ENCODE results near the gene TACO1. TPM values are rescaled to one million over a fixed set of nuclear protein-coding genes. Genes with fewer than 3 reads are reported as not detected.
A peak's percentile ranks its signal among the peaks of the same experiment; 100 is the strongest.

Gene TACO1
- polyA plus RNA-seq, 3 donors from 2014 or later, result 10.9 to 19.9 (median 19.6) TPM

GRCh38 chr17:63613663-63614062 is 13.0 kb downstream of the TACO1 start:
- H3K36me3 Mint-ChIP-seq, result peaks cover 0 to 11% (median 0%) of the 10 kb centered on the region in 3 donors
- no peak overlapping the region for H3K27ac Mint-ChIP-seq
- no peak overlapping the region for H3K4me3 Mint-ChIP-seq
- H3K9me3 Mint-ChIP-seq, result no peaks in the 10 kb centered on the region
- DNase-seq, result no peak
- H3K4me1 Mint-ChIP-seq, result no peaks in the 10 kb centered on the region
- peaks cover 0 to 2% (median 1%) of the 10 kb centered on the region in 3 donors for H3K27me3 Mint-ChIP-seq (ENCODE audit: low read depth in 3 of 3)

DNA sequence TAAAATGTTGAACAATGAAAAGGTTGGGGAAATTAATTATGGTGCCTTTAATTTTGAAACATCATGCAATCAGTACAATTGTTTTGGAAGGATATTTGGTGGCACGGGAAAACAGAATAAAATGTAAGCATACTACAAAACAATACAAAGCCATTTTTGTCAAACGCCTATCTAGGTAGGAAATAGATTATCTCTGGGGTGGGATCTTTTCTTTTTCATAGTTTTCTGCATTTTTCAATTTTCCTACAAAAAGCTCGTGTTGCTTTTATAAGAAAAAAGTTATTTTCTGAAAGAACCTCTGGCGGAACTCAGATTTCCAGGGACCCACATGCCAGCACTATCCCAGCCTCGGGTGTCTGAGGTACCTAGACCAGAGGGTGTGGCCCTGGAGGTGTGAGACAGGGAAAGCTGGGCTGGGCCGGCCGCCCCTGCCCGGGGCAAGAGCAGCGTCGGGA is 20.6 kb downstream of the TACO1 start:
- Mint-ChIP-seq H3K4me3 (peak overlapping the region; percentile 81 to 95 (median 91)), H3K36me3 (no peaks in the 10 kb centered on the region), H3K27ac (peak overlapping the region; percentile 52 to 85 (median 81)), H3K27me3 (ENCODE audit: low read depth in 3 of 3) (peaks cover 4 to 6% (median 6%) of the 10 kb centered on the region in 3 donors), H3K4me1 (peaks cover 37 to 40% of the 10 kb centered on the region in 2 donors), H3K9me3 (no peaks in the 10 kb centered on the region)
- DNase-seq, result no peak

DNA sequence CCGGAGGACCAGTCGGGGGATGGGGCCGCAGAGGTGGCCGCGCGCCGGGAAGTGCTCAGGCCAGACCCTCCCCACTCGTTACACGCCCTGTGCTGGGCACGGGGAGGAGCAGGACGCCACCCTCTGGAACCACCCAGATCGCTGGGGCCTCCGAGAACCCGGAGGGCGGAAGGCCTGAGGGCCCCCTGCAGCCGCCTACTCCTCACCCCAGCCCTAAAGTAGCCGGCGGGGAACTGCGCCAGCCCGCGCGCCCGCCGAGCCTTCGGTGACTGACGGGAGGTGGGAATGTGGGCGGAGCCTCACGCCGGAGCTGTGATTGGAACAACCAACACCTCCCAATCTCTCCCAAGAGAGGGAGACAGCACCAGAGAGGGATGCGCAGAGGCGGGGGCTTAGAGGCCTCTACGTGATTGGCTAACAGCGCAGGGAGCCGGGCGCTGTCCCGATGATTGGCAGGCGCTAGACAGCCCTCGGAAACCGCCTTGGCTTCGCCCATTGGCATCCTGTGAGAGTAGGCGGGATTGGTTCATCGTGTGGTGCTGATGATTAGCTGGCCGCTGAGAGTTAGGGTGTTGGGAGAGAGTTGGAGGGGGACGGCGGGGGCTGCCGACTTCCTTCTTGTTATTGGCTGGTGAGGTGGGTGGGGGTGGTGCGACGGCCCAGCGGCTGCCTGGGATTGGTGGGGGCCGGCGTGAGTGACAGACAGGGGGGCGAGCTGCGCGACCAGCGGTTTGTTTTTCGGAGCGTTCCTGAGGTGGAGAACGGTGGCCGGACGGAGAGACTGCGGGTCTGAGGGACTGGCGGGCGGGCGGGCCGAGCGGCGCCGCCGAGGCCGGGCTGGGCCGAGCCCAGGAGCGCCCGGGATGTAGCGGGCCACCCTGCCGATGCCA is 21.2 kb downstream of the TACO1 start, which contains the start of gene MAP3K3:
Gene MAP3K3, plus strand, starts transcription at position 734 of the 890 bp plus-strand sequence. CDS start 343 bp downstream, outside the sequence.
- Mint-ChIP-seq H3K36me3 (no peaks in the 10 kb centered on the region), H3K4me1 (peaks cover 44 to 47% of the 10 kb centered on the region in 2 donors), H3K9me3 (no peaks in the 10 kb centered on the region), H3K27ac (peak within 1 kb of the TSS; percentile 81 to 95 (median 92)), H3K27me3 (ENCODE audit: low read depth in 3 of 3) (peaks cover 4 to 6% (median 6%) of the 10 kb centered on the region in 3 donors), H3K4me3 (peak within 1 kb of the TSS; percentile 95 to 96 (median 96))
- DNase-seq, result peak; percentile 98

GRCh38 chr17:63622574-63623390 is 22.1 kb downstream of the TACO1 start:
- peaks cover 48 to 52% of the 10 kb centered on the region in 2 donors for H3K4me1 Mint-ChIP-seq
- H3K27me3 Mint-ChIP-seq (ENCODE audit: low read depth in 3 of 3), result peaks cover 3 to 6% (median 4%) of the 10 kb centered on the region in 3 donors
- H3K9me3 Mint-ChIP-seq, result no peaks in the 10 kb centered on the region
- peak overlapping the region; percentile 95 to 96 (median 96) for H3K4me3 Mint-ChIP-seq
- H3K27ac Mint-ChIP-seq, result peak overlapping the region; percentile 77 to 92 (median 88)
- peak; percentile 34 to 63 (median 53) for DNase-seq
- H3K36me3 Mint-ChIP-seq, result no peaks in the 10 kb centered on the region

GRCh38 chr17:63623786-63624530 is 23.3 kb downstream of the TACO1 start:
- peaks cover 49 to 52% of the 10 kb centered on the region in 2 donors for H3K4me1 Mint-ChIP-seq
- peak overlapping the region; percentile 95 to 96 (median 96) for H3K4me3 Mint-ChIP-seq
- no peaks in the 10 kb centered on the region for H3K9me3 Mint-ChIP-seq
- no peak for DNase-seq
- H3K27me3 Mint-ChIP-seq (ENCODE audit: low read depth in 3 of 3), result peaks cover 3 to 6% (median 4%) of the 10 kb centered on the region in 3 donors
- no peaks in the 10 kb centered on the region for H3K36me3 Mint-ChIP-seq
- H3K27ac Mint-ChIP-seq, result peak overlapping the region; percentile 77 to 92 (median 88)

DNA sequence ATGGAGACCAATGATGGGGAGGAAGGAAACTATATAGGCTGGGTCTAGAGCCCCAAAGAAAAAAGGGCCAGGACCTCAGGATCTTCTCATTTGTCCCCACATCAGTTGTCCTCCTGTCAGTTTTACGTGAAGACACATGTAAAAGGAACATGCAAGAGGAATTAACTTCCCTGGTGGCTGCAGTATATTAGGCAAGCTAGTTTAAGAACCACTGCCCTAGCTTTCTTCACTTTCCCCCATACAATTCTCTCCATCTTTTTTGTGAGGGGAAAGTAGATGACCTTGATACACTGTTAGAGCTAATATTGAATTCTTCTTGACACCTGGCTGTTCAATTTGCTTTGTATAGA is 23.8 kb downstream of the TACO1 start:
- H3K27ac Mint-ChIP-seq, result peak overlapping the region in 2 of 6 donors; percentile 16 to 25
- no peaks in the 10 kb centered on the region for H3K36me3 Mint-ChIP-seq
- peaks cover 3 to 6% (median 4%) of the 10 kb centered on the region in 3 donors for H3K27me3 Mint-ChIP-seq (ENCODE audit: low read depth in 3 of 3)
- no peaks in the 10 kb centered on the region for H3K9me3 Mint-ChIP-seq
- H3K4me1 Mint-ChIP-seq, result peaks cover 49 to 52% of the 10 kb centered on the region in 2 donors
- peak overlapping the region; percentile 58 to 96 (median 95) for H3K4me3 Mint-ChIP-seq
- no peak for DNase-seq

GRCh38 chr17:63626551-63627180 is 26.0 kb downstream of the TACO1 start:
- Mint-ChIP-seq H3K27me3 (ENCODE audit: low read depth in 3 of 3) (peaks cover 3 to 4% (median 4%) of the 10 kb centered on the region in 3 donors), H3K4me1 (peaks cover 48 to 49% of the 10 kb centered on the region in 2 donors), H3K36me3 (no peaks in the 10 kb centered on the region), H3K27ac (no peak overlapping the region), H3K4me3 (no peak overlapping the region), H3K9me3 (no peaks in the 10 kb centered on the region)
- DNase-seq, result no peak

DNA sequence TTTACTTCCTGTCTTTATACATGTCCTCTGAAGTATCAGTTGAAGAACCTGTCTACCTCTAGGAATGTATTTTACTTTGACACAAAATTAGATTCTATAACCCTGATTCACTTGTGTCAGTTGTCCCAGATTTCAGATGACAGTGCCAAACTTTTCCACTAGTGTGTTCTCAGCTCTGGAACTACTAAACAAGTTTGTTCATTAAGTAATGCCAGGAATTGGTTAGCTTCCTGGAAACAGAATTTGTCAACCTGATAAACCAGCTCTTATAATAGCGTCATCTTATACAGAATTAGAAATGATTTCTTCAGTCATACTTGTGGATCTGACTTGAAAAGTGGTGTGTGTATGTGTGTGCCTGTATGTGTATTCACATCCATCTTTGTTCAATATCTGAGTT is 28.9 kb downstream of the TACO1 start:
- Mint-ChIP-seq H3K27ac (no peak overlapping the region), H3K36me3 (peaks cover 0 to 12% (median 5%) of the 10 kb centered on the region in 3 donors), H3K27me3 (ENCODE audit: low read depth in 3 of 3) (no peaks in the 10 kb centered on the region), H3K4me1 (peaks cover 43 to 51% of the 10 kb centered on the region in 2 donors), H3K4me3 (no peak overlapping the region), H3K9me3 (no peaks in the 10 kb centered on the region)
- no peak for DNase-seq

GRCh38 chr17:63631062-63631461 is 30.4 kb downstream of the TACO1 start:
- Mint-ChIP-seq H3K4me1 (peaks cover 34 to 41% of the 10 kb centered on the region in 2 donors), H3K9me3 (no peaks in the 10 kb centered on the region), H3K27ac (peak overlapping the region in 2 of 6 donors; percentile 18 to 33), H3K4me3 (no peak overlapping the region), H3K27me3 (ENCODE audit: low read depth in 3 of 3) (no peaks in the 10 kb centered on the region), H3K36me3 (peaks cover 5 to 12% (median 8%) of the 10 kb centered on the region in 3 donors)
- no peak for DNase-seq

- Mint-ChIP-seq H3K9me3 (no peaks in the 10 kb centered on the region), H3K4me1 (peaks cover 28 to 35% of the 10 kb centered on the region in 2 donors), H3K4me3 (no peak overlapping the region), H3K27me3 (ENCODE audit: low read depth in 3 of 3) (no peaks in the 10 kb centered on the region), H3K27ac (no peak overlapping the region), H3K36me3 (peaks cover 8 to 15% (median 11%) of the 10 kb centered on the region in 3 donors)
- no peak for DNase-seq
These were observed 30.9 kb downstream of the TACO1 start for GRCh38 chr17:63631626-63632025.

DNA sequence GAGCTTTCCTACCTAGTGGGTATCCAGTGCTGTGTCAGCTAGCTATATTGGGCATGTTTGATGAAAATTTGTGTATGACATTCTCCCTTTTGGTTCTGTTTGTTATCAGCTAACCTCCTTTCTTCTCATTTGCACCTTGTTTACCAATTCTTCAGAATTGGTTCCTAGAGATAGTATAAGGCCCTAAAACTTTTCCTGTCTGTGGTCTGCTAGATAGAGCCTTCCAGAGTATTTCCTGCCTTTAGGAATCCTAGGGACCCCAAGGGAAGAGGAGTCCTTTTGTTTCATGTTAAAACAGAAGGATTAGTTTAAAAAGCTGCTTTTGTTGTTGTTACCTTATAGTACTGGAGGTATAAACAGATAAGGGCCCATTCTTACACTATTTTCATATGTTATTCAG is 33.0 kb downstream of the TACO1 start:
- no peak for DNase-seq
- Mint-ChIP-seq H3K27ac (peak overlapping the region in 2 of 6 donors; percentile 28 to 49), H3K4me1 (peaks cover 22 to 26% of the 10 kb centered on the region in 2 donors), H3K4me3 (no peak overlapping the region), H3K36me3 (peaks cover 8 to 19% (median 14%) of the 10 kb centered on the region in 3 donors), H3K9me3 (no peaks in the 10 kb centered on the region), H3K27me3 (ENCODE audit: low read depth in 3 of 3) (no peaks in the 10 kb centered on the region)

GRCh38 chr17:63634163-63634562 is 33.5 kb downstream of the TACO1 start:
- Mint-ChIP-seq H3K4me1 (peaks cover 22 to 26% of the 10 kb centered on the region in 2 donors), H3K4me3 (no peak overlapping the region), H3K36me3 (peaks cover 11 to 19% (median 14%) of the 10 kb centered on the region in 3 donors), H3K9me3 (no peaks in the 10 kb centered on the region), H3K27me3 (ENCODE audit: low read depth in 3 of 3) (no peaks in the 10 kb centered on the region), H3K27ac (peak overlapping the region in 1 of 6 donors; percentile 28)
- DNase-seq, result no peak

All from immature natural killer cell (primary cell).